ENCODE measurements around the gene DLL4.
"Not testable (repeated sequence)": the region's sequence is repeated elsewhere in the genome, so short reads cannot be mapped to it uniquely, and the experiment has no call there.

The DLL4 gene

GRCh38 chr15:40958146-40958545 is 29.0 kb downstream of the DLL4 start:
- Mint-ChIP-seq H3K36me3 (ENCODE audit: low read depth) (no peaks in the 10 kb centered on the region), H3K4me1 (peaks cover 46% of the 10 kb centered on the region)

GRCh38 chr15:40958723-40959122 is 29.6 kb downstream of the DLL4 start:
- Mint-ChIP-seq H3K4me1 (peaks cover 43% of the 10 kb centered on the region), H3K27ac (peak overlapping the region; percentile 45 to 71 (median 47)), H3K4me3 (peak overlapping the region in 2 of 3 experiments; percentile 18 to 20), H3K9me3 (no peaks in the 10 kb centered on the region), H3K27me3 (ENCODE audit: low read depth) (peaks cover 17% of the 10 kb centered on the region), H3K36me3 (ENCODE audit: low read depth) (no peaks in the 10 kb centered on the region)
- TF ChIP-seq CTCF (IDR thresholded peaks at IDR 0.05; ENCODE audit: unreplicated experiment in 3 of 3): no peak

More at GRCh38 chr15:40958146-40958545, 29.0 kb downstream of the DLL4 start:
- Mint-ChIP-seq H3K9me3 (no peaks in the 10 kb centered on the region), H3K27me3 (ENCODE audit: low read depth) (peaks cover 21% of the 10 kb centered on the region), H3K27ac (peak overlapping the region in 2 of 3 experiments; percentile 45 to 71), H3K4me3 (no peak overlapping the region)
- TF ChIP-seq CTCF (IDR thresholded peaks at IDR 0.05; ENCODE audit: unreplicated experiment in 3 of 3): no peak

GRCh38 chr15:40959331-40960141 is 30.4 kb downstream of the DLL4 start:
- H3K36me3 Mint-ChIP-seq (ENCODE audit: low read depth): no peaks in the 10 kb centered on the region
- peaks cover 38% of the 10 kb centered on the region for H3K4me1 Mint-ChIP-seq
- H3K27ac Mint-ChIP-seq: peak overlapping the region; percentile 66 to 71 (median 70)
- H3K9me3 Mint-ChIP-seq: no peaks in the 10 kb centered on the region
- TF ChIP-seq CTCF (IDR thresholded peaks at IDR 0.05; ENCODE audit: unreplicated experiment in 3 of 3): no peak
- H3K4me3 Mint-ChIP-seq: peak overlapping the region in 2 of 3 experiments; percentile 1 to 15
- peaks cover 11% of the 10 kb centered on the region for H3K27me3 Mint-ChIP-seq (ENCODE audit: low read depth)

GRCh38 chr15:40960151-40960885 is 31.2 kb downstream of the DLL4 start:
- Mint-ChIP-seq H3K36me3 (ENCODE audit: low read depth) (no peaks in the 10 kb centered on the region), H3K4me3 (peak overlapping the region in 1 of 3 experiments; percentile 1), H3K9me3 (no peaks in the 10 kb centered on the region), H3K4me1 (peaks cover 38% of the 10 kb centered on the region), H3K27ac (peak overlapping the region; percentile 66 to 71 (median 70)), H3K27me3 (ENCODE audit: low read depth) (peaks cover 11% of the 10 kb centered on the region)
- TF ChIP-seq CTCF (IDR thresholded peaks at IDR 0.05; ENCODE audit: unreplicated experiment in 3 of 3): no peak

GRCh38 chr15:40960925-40961324 is 31.8 kb downstream of the DLL4 start:
- peaks cover 39% of the 10 kb centered on the region for H3K4me1 Mint-ChIP-seq

GRCh38 chr15:40961740-40962139 is 32.6 kb downstream of the DLL4 start:
- Mint-ChIP-seq H3K27me3 (ENCODE audit: low read depth) (peaks cover 11% of the 10 kb centered on the region), H3K4me1 (peaks cover 41% of the 10 kb centered on the region)
- H3K27ac Mint-ChIP-seq; H3K36me3 Mint-ChIP-seq (ENCODE audit: low read depth); H3K4me3 Mint-ChIP-seq; H3K9me3 Mint-ChIP-seq: not testable (repeated sequence)

More at GRCh38 chr15:40960925-40961324, 31.8 kb downstream of the DLL4 start:
- Mint-ChIP-seq H3K4me3 (no peak overlapping the region), H3K27ac (no peak overlapping the region), H3K9me3 (no peaks in the 10 kb centered on the region), H3K36me3 (ENCODE audit: low read depth) (no peaks in the 10 kb centered on the region), H3K27me3 (ENCODE audit: low read depth) (peaks cover 11% of the 10 kb centered on the region)
- TF ChIP-seq CTCF (IDR thresholded peaks at IDR 0.05; ENCODE audit: unreplicated experiment in 3 of 3): no peak

- not testable (repeated sequence) for H3K4me3 Mint-ChIP-seq; H3K9me3 Mint-ChIP-seq; H3K36me3 Mint-ChIP-seq (ENCODE audit: low read depth); H3K27ac Mint-ChIP-seq
- Mint-ChIP-seq H3K27me3 (ENCODE audit: low read depth) (peaks cover 11% of the 10 kb centered on the region), H3K4me1 (peaks cover 43% of the 10 kb centered on the region)
Observed at GRCh38 chr15:40962317-40962716, 33.2 kb downstream of the DLL4 start.

Data from nephron (organoid).